GM11168 (cell line): ENCODE measurements around the gene DLG1.

Source experiments
- in situ Hi-C: fragments of 300-500 bp; cut with MboI; formaldehyde crosslinking; loops from one replicate; pipeline ENCODE4 v1.12.0; 2022; ENCODE audit warnings: low sequenced_read_pairs; ENCODE audit not compliant: unreplicated experiment

Gene DLG1

GRCh38 chr3:196994056-196994455 lies 304.4 kb downstream of the DLG1 start:
- in situ Hi-C loops: loop anchor here (25.0 kb wide), 1 partner anchor 518 kb away; no protein-coding TSS in a partner anchor
